Limb (tissue), 2 donors: ENCODE data around the gene TMC8.
A peak's percentile ranks its signal among the peaks of the same experiment; 100 is the strongest.
"Not testable (repeated sequence)": the region's sequence is repeated elsewhere in the genome, so short reads cannot be mapped to it uniquely, and the experiment has no call there.

Experiments used
- DNase-seq, 2 donors: peaks; one replicate each; pipeline ENCODE4 v3.0.0-alpha.2; 2016; ENCODE audit errors: extremely low spot score in 2 of 2

TMC8 gene

GRCh38 chr17:78135858-78136500, 5.4 kb downstream of the TMC8 start:
- DNase-seq: no peak

GRCh38 chr17:78137392-78138203, 7.0 kb downstream of the TMC8 start:
- peak in 1 of 2 donors; percentile 30 for DNase-seq

GRCh38 chr17:78138204-78139060, 7.9 kb downstream of the TMC8 start:
- peak in 1 of 2 donors; percentile 28 for DNase-seq

- DNase-seq: not testable (repeated sequence)
These were observed 9.2 kb downstream of the TMC8 start for GRCh38 chr17:78139861-78140168.

- DNase-seq: peak; percentile 34 to 82
These were observed 9.8 kb downstream of the TMC8 start for GRCh38 chr17:78140169-78141051.

GRCh38 chr17:78141437-78142118, 11.0 kb downstream of the TMC8 start:
- no peak for DNase-seq

- DNase-seq: no peak
These were observed 11.7 kb downstream of the TMC8 start for GRCh38 chr17:78142119-78142861.

GRCh38 chr17:78143214-78144146, 12.9 kb downstream of the TMC8 start:
- no peak for DNase-seq

- DNase-seq: peak; percentile 52 to 74
These were observed 13.7 kb downstream of the TMC8 start for GRCh38 chr17:78144147-78144719.

- DNase-seq: peak in 1 of 2 donors; percentile 34
These were observed 14.4 kb downstream of the TMC8 start for GRCh38 chr17:78144736-78145641.

- no peak for DNase-seq
These were observed 15.9 kb downstream of the TMC8 start for GRCh38 chr17:78146471-78146869.

- DNase-seq: no peak
These were observed 16.3 kb downstream of the TMC8 start for GRCh38 chr17:78146881-78147280.

GRCh38 chr17:78147315-78147998, 16.9 kb downstream of the TMC8 start:
- no peak for DNase-seq

- no peak for DNase-seq
These were observed 17.9 kb downstream of the TMC8 start for GRCh38 chr17:78148286-78149016.

- no peak for DNase-seq
These were observed 21.0 kb downstream of the TMC8 start for GRCh38 chr17:78151514-78152008.
